Measurements from ENCODE around the gene DCT.
"Not testable (repeated sequence)": the region's sequence is repeated elsewhere in the genome, so short reads cannot be mapped to it uniquely, and the experiment has no call there.

DCT gene

GRCh38 chr13:94479616-94480015 lies at the start of gene DCT:
TSS of gene DCT (minus strand) at chr13:94479682. CDS start at chr13:94479255, 427 bp downstream.
- DNase-seq (ENCODE audit: low spot score): no peak
- TF ChIP-seq, protein P1, sequence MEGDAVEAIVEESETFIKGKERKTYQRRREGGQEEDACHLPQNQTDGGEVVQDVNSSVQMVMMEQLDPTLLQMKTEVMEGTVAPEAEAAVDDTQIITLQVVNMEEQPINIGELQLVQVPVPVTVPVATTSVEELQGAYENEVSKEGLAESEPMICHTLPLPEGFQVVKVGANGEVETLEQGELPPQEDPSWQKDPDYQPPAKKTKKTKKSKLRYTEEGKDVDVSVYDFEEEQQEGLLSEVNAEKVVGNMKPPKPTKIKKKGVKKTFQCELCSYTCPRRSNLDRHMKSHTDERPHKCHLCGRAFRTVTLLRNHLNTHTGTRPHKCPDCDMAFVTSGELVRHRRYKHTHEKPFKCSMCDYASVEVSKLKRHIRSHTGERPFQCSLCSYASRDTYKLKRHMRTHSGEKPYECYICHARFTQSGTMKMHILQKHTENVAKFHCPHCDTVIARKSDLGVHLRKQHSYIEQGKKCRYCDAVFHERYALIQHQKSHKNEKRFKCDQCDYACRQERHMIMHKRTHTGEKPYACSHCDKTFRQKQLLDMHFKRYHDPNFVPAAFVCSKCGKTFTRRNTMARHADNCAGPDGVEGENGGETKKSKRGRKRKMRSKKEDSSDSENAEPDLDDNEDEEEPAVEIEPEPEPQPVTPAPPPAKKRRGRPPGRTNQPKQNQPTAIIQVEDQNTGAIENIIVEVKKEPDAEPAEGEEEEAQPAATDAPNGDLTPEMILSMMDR (conservative IDR thresholded peaks at IDR 0.05; ENCODE audit: low read depth): no peak
- H3K27ac ChIP-seq: no peak within 1 kb of the TSS

GRCh38 chr13:94526956-94527355 lies 47.5 kb upstream of the DCT start:
- H3K27ac ChIP-seq; DNase-seq (ENCODE audit: low spot score): not testable (repeated sequence)
- ChIA-PET POLR2A (ENCODE audit: low non-redundant PET) (interaction anchor here (0.6 kb wide), 1 partner anchor 46 kb away, joined by 4 read pairs; no protein-coding TSS in a partner anchor), CTCF (interaction anchor here (1.1 kb wide), 1 partner anchor 41 kb away, joined by 3 read pairs; no protein-coding TSS in a partner anchor)

More at GRCh38 chr13:94479616-94480015, at the start of gene DCT:
- CTCF ChIA-PET: no interaction called here
- POLR2A ChIA-PET (ENCODE audit: low non-redundant PET): no interaction called here

GRCh38 chr13:94525781-94526180 lies 46.3 kb upstream of the DCT start:
- CTCF ChIA-PET: no interaction called here
- no peak for DNase-seq (ENCODE audit: low spot score)
- POLR2A ChIA-PET (ENCODE audit: low non-redundant PET): no interaction called here
- no peak overlapping the region for H3K27ac ChIP-seq
- TF ChIP-seq, protein P1 (conservative IDR thresholded peaks at IDR 0.05; ENCODE audit: low read depth): no peak

GRCh38 chr13:94524407-94524806 lies 44.9 kb upstream of the DCT start:
- TF ChIP-seq, protein P1 (conservative IDR thresholded peaks at IDR 0.05; ENCODE audit: low read depth): no peak
- DNase-seq (ENCODE audit: low spot score): no peak
- CTCF ChIA-PET: no interaction called here
- POLR2A ChIA-PET (ENCODE audit: low non-redundant PET): no interaction called here
- H3K27ac ChIP-seq: no peak overlapping the region

- no peak for DNase-seq (ENCODE audit: low spot score)
- no peak overlapping the region for H3K27ac ChIP-seq
- POLR2A ChIA-PET (ENCODE audit: low non-redundant PET): no interaction called here
- TF ChIP-seq, protein P1 (conservative IDR thresholded peaks at IDR 0.05; ENCODE audit: low read depth): no peak
- CTCF ChIA-PET: interaction anchor here (0.6 kb wide), 1 partner anchor 1103 kb away, joined by 4 read pairs; no protein-coding TSS in a partner anchor
Measured at GRCh38 chr13:94520001-94520400, 40.5 kb upstream of the DCT start.

- no peak overlapping the region for H3K27ac ChIP-seq
- DNase-seq (ENCODE audit: low spot score): no peak
- ChIA-PET CTCF (no interaction called here), POLR2A (ENCODE audit: low non-redundant PET) (no interaction called here)
- TF ChIP-seq, protein P1 (conservative IDR thresholded peaks at IDR 0.05; ENCODE audit: low read depth): no peak
Measured at GRCh38 chr13:94516456-94516855, 37.0 kb upstream of the DCT start.

DNA sequence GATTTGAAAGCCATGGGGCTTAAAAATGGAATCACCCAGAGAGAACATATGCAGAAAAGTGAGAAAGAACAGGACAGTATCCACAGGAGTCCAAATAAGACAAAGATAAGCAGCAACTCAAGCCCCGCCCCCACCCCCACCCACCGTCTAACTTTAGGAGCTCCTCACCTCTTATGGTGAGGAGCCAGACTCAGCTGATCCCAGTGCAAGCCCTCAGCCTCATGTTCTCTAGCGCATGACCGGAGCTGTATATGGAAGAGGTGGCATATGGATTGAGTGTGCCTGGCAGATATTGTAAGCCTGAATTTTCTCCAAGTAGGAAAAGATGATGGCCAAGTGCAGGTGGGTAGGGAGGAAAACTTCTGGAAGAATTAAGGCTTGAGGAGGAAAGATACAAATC lies 36.4 kb upstream of the DCT start:
- POLR2A ChIA-PET (ENCODE audit: low non-redundant PET): no interaction called here
- CTCF ChIA-PET: no interaction called here
- DNase-seq (ENCODE audit: low spot score): no peak
- TF ChIP-seq, protein P1 (conservative IDR thresholded peaks at IDR 0.05; ENCODE audit: low read depth): no peak
- no peak overlapping the region for H3K27ac ChIP-seq

Data from RWPE1 (cell line).